Neural progenitor cell (in vitro differentiated cells): ENCODE results near the gene SARM1. TPM values are rescaled to one million over a fixed set of nuclear protein-coding genes. Genes with fewer than 3 reads are reported as not detected.

ENCODE experiments used
- DNase-seq: peaks from one replicate; pipeline ENCODE4 v3.0.0-alpha.2; 2016; ENCODE audit warnings: low spot score
- H2AFZ ChIP-seq: fragments of 200-600 bp; sonication (generic); replicated peaks from 2 replicates; pipeline ENCODE4 v1.6.1; 2016; ENCODE audit warnings: antibody characterized with exemption
- H3F3A ChIP-seq: fragments of 200-600 bp; sonication (generic); 2 replicates; pipeline ENCODE4 v1.6.1; 2016; ENCODE audit warnings: antibody characterized with exemption, low read depth
- H3K27ac ChIP-seq: fragments of 200-600 bp; sonication (generic); 2 replicates; pipeline ENCODE4 v1.5.1; 2016; ENCODE audit warnings: mild to moderate bottlenecking
- H3K27me3 ChIP-seq: fragments of 200-600 bp; sonication (generic); 2 replicates; pipeline ENCODE4 v1.6.1; 2016; ENCODE audit warnings: mild to moderate bottlenecking, moderate library complexity
- H3K36me3 ChIP-seq: fragments of 200-600 bp; sonication (generic); 2 replicates; pipeline ENCODE4 v1.5.1; 2016
- H3K4me1 ChIP-seq: fragments of 200-600 bp; sonication (generic); 2 replicates; pipeline ENCODE4 v1.6.1; 2016; ENCODE audit warnings: mixed run types
- H3K4me2 ChIP-seq: fragments of 200-600 bp; sonication (generic); 2 replicates; pipeline ENCODE4 v1.6.1; 2016
- H3K4me3 ChIP-seq: fragments of 200-600 bp; sonication (generic); 2 replicates; pipeline ENCODE4 v1.5.1; 2016
- H3K79me2 ChIP-seq: fragments of 200-600 bp; sonication (generic); 2 replicates; pipeline ENCODE4 v1.6.1; 2016; ENCODE audit warnings: low read depth
- H3K9ac ChIP-seq: fragments of 200-600 bp; sonication (generic); 2 replicates; pipeline ENCODE4 v1.6.1; 2016
- H3K9me3 ChIP-seq: fragments of 200-600 bp; sonication (generic); 2 replicates; pipeline ENCODE4 v1.5.1; 2016; ENCODE audit warnings: low read depth
- H4K20me1 ChIP-seq: fragments of 200-600 bp; sonication (generic); 2 replicates; pipeline ENCODE4 v1.6.1; 2016; ENCODE audit warnings: low read depth
- H3K27ac Mint-ChIP-seq: 3 replicates; pipeline ENCODE4 v1.8.0; 2021; ENCODE audit warnings: mixed read lengths
- H3K27me3 Mint-ChIP-seq: 2 replicates; pipeline ENCODE4 v1.8.0; 2022; ENCODE audit warnings: low read depth, mild to moderate bottlenecking, inconsistent platforms, moderate library complexity, mixed read lengths; ENCODE audit not compliant: insufficient read depth
- H3K36me3 Mint-ChIP-seq: 3 replicates; pipeline ENCODE4 v1.8.0; 2021; ENCODE audit warnings: mixed read lengths
- H3K4me1 Mint-ChIP-seq: 3 replicates; pipeline ENCODE4 v1.8.0; 2021; ENCODE audit warnings: mixed read lengths
- H3K4me3 Mint-ChIP-seq: 3 replicates; pipeline ENCODE4 v1.8.0; 2021; ENCODE audit warnings: mild to moderate bottlenecking, moderate library complexity, mixed read lengths
- H3K9me3 Mint-ChIP-seq: 3 replicates; pipeline ENCODE4 v1.8.0; 2020; ENCODE audit warnings: mixed read lengths
- CTCF ChIP-seq: fragments of 200-600 bp; sonication (generic); IDR thresholded peaks from 2 replicates; pipeline ENCODE4 v1.5.1; 2017; ENCODE audit warnings: antibody characterized with exemption, mild to moderate bottlenecking
- EZH2 ChIP-seq: fragments of 200-600 bp; sonication (generic); IDR thresholded peaks from 2 replicates; pipeline ENCODE4 v1.6.1; 2017; ENCODE audit warnings: antibody characterized with exemption, mild to moderate bottlenecking, moderate library complexity
- EZH2phosphoT487 ChIP-seq: fragments of 200-600 bp; sonication (generic); IDR thresholded peaks from 2 replicates; pipeline ENCODE4 v1.6.1; 2017; ENCODE audit warnings: antibody characterized with exemption
- total RNA-seq: library from RNA; depleted of rRNA; stranded (reverse); fragments of >200 nt; gene quantifications from 2 replicates; pipeline ENCODE4 v1.2.3, GENCODE V29; 2015; ENCODE audit warnings: low replicate concordance

The SARM1 gene
- total RNA-seq, 1 donor from 2014 or later, result 3.1 TPM

- Mint-ChIP-seq H3K9me3 (no peaks in the 10 kb centered on the region), H3K4me3 (no peak overlapping the region), H3K27me3 (peaks cover 19% of the 10 kb centered on the region), H3K36me3 (no peaks in the 10 kb centered on the region), H3K27ac (no peak overlapping the region), H3K4me1 (peaks cover 6% of the 10 kb centered on the region)
- Histone ChIP-seq H3K9me3 (no peaks in the 10 kb centered on the region), H3K27ac (no peak overlapping the region), H3K9ac (no peak overlapping the region), H2AFZ (no peak overlapping the region), H3K4me3 (no peak overlapping the region), H3F3A (peaks cover 2% of the 10 kb centered on the region), H3K27me3 (peaks cover 51% of the 10 kb centered on the region), H3K36me3 (no peaks in the 10 kb centered on the region), H3K4me2 (no peak overlapping the region), H4K20me1 (no peaks in the 10 kb centered on the region), H3K4me1 (no peaks in the 10 kb centered on the region), H3K79me2 (no peaks in the 10 kb centered on the region)
- TF ChIP-seq EZH2 (no peak), EZH2phosphoT487 (no peak), CTCF (no peak)
- DNase-seq, result no peak
Observed at GRCh38 chr17:28413804-28414203, 42.3 kb downstream of the SARM1 start.

- no peak for DNase-seq
- Mint-ChIP-seq H3K4me3 (no peak overlapping the region), H3K36me3 (no peaks in the 10 kb centered on the region), H3K27ac (no peak overlapping the region), H3K9me3 (no peaks in the 10 kb centered on the region), H3K27me3 (peaks cover 18% of the 10 kb centered on the region), H3K4me1 (peaks cover 6% of the 10 kb centered on the region)
- H3K27ac ChIP-seq, result no peak overlapping the region
- no peak overlapping the region for H3K4me2 ChIP-seq
- TF ChIP-seq EZH2 (no peak), CTCF (no peak), EZH2phosphoT487 (no peak)
- H2AFZ ChIP-seq, result no peak overlapping the region
- no peak overlapping the region for H3K4me3 ChIP-seq
- H3K27me3 ChIP-seq, result peaks cover 65% of the 10 kb centered on the region
- H3K9me3 ChIP-seq, result no peaks in the 10 kb centered on the region
- no peak overlapping the region for H3K9ac ChIP-seq
- no peaks in the 10 kb centered on the region for H3K4me1 ChIP-seq
- H4K20me1 ChIP-seq, result no peaks in the 10 kb centered on the region
- H3F3A ChIP-seq, result no peaks in the 10 kb centered on the region
- no peaks in the 10 kb centered on the region for H3K36me3 ChIP-seq
- no peaks in the 10 kb centered on the region for H3K79me2 ChIP-seq
Observed at GRCh38 chr17:28415886-28416285, 44.4 kb downstream of the SARM1 start.

- Histone ChIP-seq H3K36me3 (no peaks in the 10 kb centered on the region), H3K27me3 (peaks cover 65% of the 10 kb centered on the region), H2AFZ (peak overlapping the region; percentile 69), H3K79me2 (no peaks in the 10 kb centered on the region), H3K27ac (no peak overlapping the region), H3K9me3 (no peaks in the 10 kb centered on the region), H3K4me3 (no peak overlapping the region), H3K9ac (no peak overlapping the region), H3K4me2 (no peak overlapping the region), H3K4me1 (no peaks in the 10 kb centered on the region), H4K20me1 (no peaks in the 10 kb centered on the region), H3F3A (no peaks in the 10 kb centered on the region)
- Mint-ChIP-seq H3K4me1 (peaks cover 6% of the 10 kb centered on the region), H3K4me3 (no peak overlapping the region), H3K27me3 (peaks cover 18% of the 10 kb centered on the region), H3K9me3 (no peaks in the 10 kb centered on the region), H3K27ac (no peak overlapping the region), H3K36me3 (no peaks in the 10 kb centered on the region)
- no peak for TF ChIP-seq EZH2phosphoT487
- peak; percentile 81 for TF ChIP-seq CTCF
- peak; percentile 82 for DNase-seq
Observed at GRCh38 chr17:28416703-28417311, 45.3 kb downstream of the SARM1 start.
